Ovary (tissue), 9 donors: ENCODE results near the gene FIGN. TPM values are rescaled to one million over a fixed set of nuclear protein-coding genes. Genes with fewer than 3 reads are reported as not detected.

Experiments used
- DNase-seq, 5 donors: peaks; one replicate each; pipeline ENCODE4 v3.0.0-alpha.2; 2019 to 2020
- H3K27ac ChIP-seq, 2 donors: fragments of 200-600 bp; one replicate each; pipeline versions ENCODE4 v1.5.1 to v1.8.0; 2019 to 2022
- H3K27me3 ChIP-seq: fragments of 200-600 bp; one replicate; pipeline ENCODE4 v1.8.0; 2022
- H3K36me3 ChIP-seq: fragments of 200-600 bp; sonication (generic); one replicate; pipeline ENCODE4 v1.5.1; 2019
- H3K4me1 ChIP-seq: one replicate; pipeline ENCODE4 v1.8.1; 2013; ENCODE audit warnings: mild to moderate bottlenecking, moderate library complexity; ENCODE audit not compliant: insufficient read depth
- H3K4me3 ChIP-seq: fragments of 200-600 bp; sonication (generic); one replicate; pipeline ENCODE4 v1.5.1; 2017
- H3K9me3 ChIP-seq, 2 donors: fragments of 200-600 bp in 1 of 2; sonication (generic) in 1 of 2; one replicate each; pipeline versions ENCODE4 v1.5.1 to v1.8.1; 2013 to 2019; ENCODE audit warnings: mild to moderate bottlenecking in 1 of 2, moderate library complexity in 1 of 2
- CTCF ChIP-seq, 3 donors: fragments of 450-650 bp in 2 of 3; fragments of 200-600 bp in 1 of 3; IDR thresholded peaks; one replicate each; pipeline versions ENCODE4 v1.5.1 to v1.8.0; 2016 to 2022; ENCODE audit warnings: antibody characterized with exemption in 3 of 3, mild to moderate bottlenecking in 1 of 3
- EP300 ChIP-seq: sonication (generic); formaldehyde crosslinking; IDR thresholded peaks from one replicate; pipeline ENCODE4 v1.6.1; 2017; ENCODE audit warnings: antibody characterized with exemption
- POLR2A ChIP-seq: fragments of 450-650 bp; IDR thresholded peaks from one replicate; pipeline ENCODE4 v1.6.1; 2017; ENCODE audit warnings: antibody characterized with exemption, mild to moderate bottlenecking, moderate library complexity
- WGBS, 3 donors: extraction: QIAGEN DNeasy Blood & Tissue Kit in 1 of 3; methylation state at CpG; one replicate each; pipeline versions ENCODE4 v1.1.5 to v1.1.7; 2013 to 2017; 5-methylcytosine and 5-hydroxymethylcytosine counted together
- intact Hi-C, 4 donors: fragments of 100-400 bp; cut with DNase I; formaldehyde crosslinking; loops; one replicate each; pipeline versions ENCODE4 v1.11.0 to v1.15.1; 2022 to 2023
- polyA plus RNA-seq, 2 donors: library from polyadenylated mRNA; stranded (reverse); fragments of 200-250 nt in 1 of 2; fragments of 350-450 nt in 1 of 2; fragmentation: Illumina TruSeq in 1 of 2; extraction: RNeasy Lipid Tissue Mini Kit (QIAGEN cat#74804) in 1 of 2; gene quantifications; one replicate each; pipeline ENCODE4 v1.2.3, GENCODE V29; 2013 to 2014
- total RNA-seq, 7 donors: library from RNA; depleted of rRNA in 2 of 7; stranded (reverse); fragments of >200 nt in 2 of 7; fragmentation: NEBNext Ultra II Directional in 3 of 7; extraction: Animal tissue kit (Norgen Biotek cat#: 25700) in 3 of 7; gene quantifications; one replicate each; pipeline versions ENCODE4 v1.1.0 to v1.2.4, GENCODE V29; 2016 to 2023
- donor health status: DM: no; HTN: no; CAD: no; lungs with moderate emphysema.
- donor health status: DM: no; HTN: no; CAD: no.
- donor health status: Bipolar disorder and iron deficiency.
- donor health status: DM: yes; HTN: yes; CAD: no.
- donor health status: DM: no; HTN: no; CAD: no.
- donor health status: DM: yes; HTN: yes; CAD: no.

FIGN gene
- total and polyA plus RNA-seq, 9 donors = 2.4 to 15.5 (median 8.9) TPM

GRCh38 chr2:163715199-163715598 is 20.6 kb downstream of the FIGN start:
- no peaks in the 10 kb centered on the region for H3K36me3 ChIP-seq
- H3K4me3 ChIP-seq = no peak overlapping the region
- intact Hi-C loops = no loop called here
- 90 to 94% (median 92%) methylated on average over 8 of the region's 8 CpGs for WGBS, 3 donors
- no peaks in the 10 kb centered on the region for H3K27me3 ChIP-seq
- TF ChIP-seq POLR2A (no peak), EP300 (no peak), CTCF (IDR thresholded peaks at IDR 0.05) (no peak)
- no peak for DNase-seq
- no peaks in the 10 kb centered on the region for H3K9me3 ChIP-seq
- peaks cover 3% of the 10 kb centered on the region for H3K4me1 ChIP-seq
- no peak overlapping the region for H3K27ac ChIP-seq

- Histone ChIP-seq H3K9me3 (no peaks in the 10 kb centered on the region), H3K27me3 (no peaks in the 10 kb centered on the region), H3K4me1 (peaks cover 3% of the 10 kb centered on the region), H3K36me3 (no peaks in the 10 kb centered on the region), H3K27ac (no peak overlapping the region), H3K4me3 (no peak overlapping the region)
- intact Hi-C loops = no loop called here
- no peak for DNase-seq
- 86 to 92% (median 89%) methylated on average over 7 of the region's 7 CpGs for WGBS, 3 donors
- TF ChIP-seq POLR2A (no peak), EP300 (no peak), CTCF (IDR thresholded peaks at IDR 0.05) (no peak)
These were observed 22.1 kb downstream of the FIGN start for GRCh38 chr2:163713534-163714311.

GRCh38 chr2:163711699-163712098 is 24.1 kb downstream of the FIGN start:
- no peak for DNase-seq
- no peaks in the 10 kb centered on the region for H3K9me3 ChIP-seq
- H3K27me3 ChIP-seq = no peaks in the 10 kb centered on the region
- no peak overlapping the region for H3K27ac ChIP-seq
- H3K4me1 ChIP-seq = no peaks in the 10 kb centered on the region
- no peak for TF ChIP-seq CTCF (IDR thresholded peaks at IDR 0.05)
- no peak for TF ChIP-seq EP300
- no peak for TF ChIP-seq POLR2A
- 81 to 84% (median 81%) methylated on average over 5 of the region's 5 CpGs for WGBS, 3 donors
- intact Hi-C loops = no loop called here
- no peak overlapping the region for H3K4me3 ChIP-seq
- no peaks in the 10 kb centered on the region for H3K36me3 ChIP-seq

- no peak overlapping the region for H3K27ac ChIP-seq
- H3K4me3 ChIP-seq = no peak overlapping the region
- no peak for DNase-seq
- no peaks in the 10 kb centered on the region for H3K4me1 ChIP-seq
- intact Hi-C loops = no loop called here
- 66 to 86% (median 82%) methylated on average over 4 of the region's 4 CpGs for WGBS, 3 donors
- no peaks in the 10 kb centered on the region for H3K36me3 ChIP-seq
- no peaks in the 10 kb centered on the region for H3K27me3 ChIP-seq
- TF ChIP-seq EP300 (no peak), POLR2A (no peak), CTCF (IDR thresholded peaks at IDR 0.05) (no peak)
- no peaks in the 10 kb centered on the region for H3K9me3 ChIP-seq
These were observed 24.6 kb downstream of the FIGN start for GRCh38 chr2:163711258-163711657.
